KBM-7 (cell line): ENCODE results near the gene RAPGEF5.
"Not testable (repeated sequence)": the region's sequence is repeated elsewhere in the genome, so short reads cannot be mapped to it uniquely, and the experiment has no call there.

ENCODE experiments used
- DNase-seq: peaks from one replicate; pipeline ENCODE4 v3.0.0-alpha.2; 2015
- in situ Hi-C: fragments of 300-500 bp; cut with MboI; formaldehyde crosslinking; loops from 2 replicates; pipeline ENCODE4 v1.14.3; 2020; ENCODE audit warnings: low sequenced_read_pairs, low pct_unique_long_range_greater_than_20kb, mixed read lengths

Gene RAPGEF5

DNA sequence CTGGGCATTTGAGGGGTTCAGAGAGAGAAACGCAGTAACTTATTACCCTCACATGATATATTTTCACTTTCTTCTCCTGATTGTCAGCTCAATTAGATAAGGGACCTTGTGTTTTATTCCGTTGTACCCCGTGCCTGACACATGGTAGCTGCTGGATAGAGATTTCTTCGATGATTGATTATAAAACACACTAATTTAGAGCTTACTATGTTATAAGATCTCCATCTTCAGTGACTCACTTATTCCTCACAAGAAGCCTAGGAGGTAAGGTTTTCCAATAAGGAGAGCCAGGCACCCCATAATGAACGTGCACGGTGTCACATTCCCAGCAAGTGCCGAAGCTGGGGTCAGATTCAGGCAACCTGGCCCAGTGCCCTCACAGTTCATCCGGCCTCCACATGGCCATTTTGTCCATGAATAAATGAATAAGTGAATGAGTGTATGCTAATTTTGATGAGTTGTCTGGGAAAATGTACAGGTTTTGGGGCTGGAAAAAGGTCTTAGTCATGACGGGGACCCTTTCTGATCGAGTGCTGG is 273.2 kb downstream of the RAPGEF5 start:
- DNase-seq: no peak
- in situ Hi-C loops: no loop called here

DNA sequence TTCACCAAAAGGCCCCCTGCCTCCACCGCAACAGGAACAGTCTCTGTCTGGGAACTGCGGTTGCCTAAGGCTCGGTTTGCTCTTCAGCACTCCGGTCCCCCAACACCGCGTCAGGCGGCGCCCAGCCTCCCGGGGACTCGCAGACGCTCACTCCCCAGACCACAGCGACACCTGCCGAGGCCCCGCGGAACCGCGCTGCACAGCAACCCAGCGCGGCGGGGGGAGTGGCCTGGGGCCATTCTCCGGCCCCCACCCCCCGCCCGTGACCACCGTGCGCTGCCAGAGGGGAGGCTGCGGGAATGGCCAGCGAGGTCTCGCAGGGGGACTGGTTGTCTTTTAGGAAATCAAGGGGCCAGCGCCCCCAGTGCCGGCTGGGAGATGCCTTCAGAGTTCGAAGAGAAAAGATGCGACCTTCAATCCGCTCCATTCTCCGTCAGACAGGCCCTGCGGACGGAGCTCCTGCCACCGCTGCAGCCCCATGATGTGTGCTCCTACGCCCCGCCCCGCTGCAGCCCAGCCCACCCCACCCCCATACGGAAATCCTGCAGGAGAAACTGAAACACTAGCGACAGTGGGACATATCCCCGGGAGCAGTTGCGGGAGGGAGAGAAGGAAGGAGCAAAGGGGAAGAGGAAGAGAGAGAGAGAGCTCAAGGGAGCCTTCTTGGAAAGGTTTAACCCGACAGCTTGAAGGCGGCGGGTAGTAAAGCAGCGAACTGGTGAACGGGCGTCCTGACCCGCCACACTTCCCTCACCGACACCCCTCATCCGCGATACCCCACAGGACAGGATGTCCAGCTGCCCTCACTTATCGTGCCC is 273.9 kb downstream of the RAPGEF5 start:
- DNase-seq: peak; percentile 92
- in situ Hi-C loops: no loop called here

DNA sequence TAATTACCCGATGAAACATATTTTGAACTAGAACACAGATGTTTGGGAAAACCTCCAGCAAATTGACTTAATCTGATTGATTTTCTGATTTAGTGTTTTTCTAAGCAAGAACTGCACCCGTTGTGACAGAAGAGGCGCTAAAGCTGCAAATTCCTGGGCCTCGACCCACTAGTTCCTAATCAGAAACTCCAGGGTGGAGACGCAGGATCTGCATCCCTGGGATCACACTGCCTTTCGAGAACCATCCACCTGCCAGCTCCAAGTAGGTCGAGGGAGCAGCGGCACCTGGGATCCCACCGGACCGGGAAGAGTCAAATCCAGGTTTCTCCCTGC is 274.4 kb downstream of the RAPGEF5 start:
- DNase-seq: no peak
- in situ Hi-C loops: no loop called here

DNA sequence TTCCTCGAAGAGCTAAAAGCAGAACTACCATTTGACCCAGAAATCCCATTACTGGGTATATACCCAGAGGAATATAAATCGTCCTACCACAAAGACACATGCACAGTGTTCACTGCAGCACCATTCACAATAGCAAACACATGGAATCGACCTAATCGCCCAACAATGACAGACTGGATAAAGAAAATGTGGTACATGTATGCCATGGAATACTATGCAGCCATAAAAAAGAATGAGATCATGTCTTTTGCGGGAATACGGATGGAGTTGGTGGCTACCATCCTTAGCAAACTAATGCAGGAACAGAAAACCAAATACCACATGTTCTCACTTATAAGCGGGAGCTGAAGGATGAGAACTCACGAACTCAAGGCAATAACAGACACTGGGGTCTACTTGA is 276.7 kb downstream of the RAPGEF5 start:
- in situ Hi-C loops, DNase-seq: not testable (repeated sequence)

DNA sequence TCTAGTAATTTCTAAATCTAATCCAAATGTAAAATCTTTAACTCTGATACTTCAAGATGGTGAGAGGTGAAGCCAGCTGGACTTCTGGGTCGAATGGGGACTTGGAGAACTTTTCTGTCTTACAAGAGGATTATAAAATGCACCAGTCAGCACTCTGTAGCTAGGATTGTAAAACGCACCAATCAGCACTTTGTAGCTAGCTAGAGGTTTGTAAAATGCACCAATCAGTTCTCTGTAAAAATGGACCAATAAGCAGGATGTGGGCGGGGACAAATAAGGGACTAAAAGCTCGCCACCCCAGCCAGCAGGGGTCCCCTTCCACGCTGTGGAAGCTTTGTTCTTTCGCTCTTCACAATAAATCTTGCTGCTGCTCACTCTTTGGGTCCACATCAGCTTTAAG is 278.1 kb downstream of the RAPGEF5 start:
- DNase-seq, in situ Hi-C loops: not testable (repeated sequence)

DNA sequence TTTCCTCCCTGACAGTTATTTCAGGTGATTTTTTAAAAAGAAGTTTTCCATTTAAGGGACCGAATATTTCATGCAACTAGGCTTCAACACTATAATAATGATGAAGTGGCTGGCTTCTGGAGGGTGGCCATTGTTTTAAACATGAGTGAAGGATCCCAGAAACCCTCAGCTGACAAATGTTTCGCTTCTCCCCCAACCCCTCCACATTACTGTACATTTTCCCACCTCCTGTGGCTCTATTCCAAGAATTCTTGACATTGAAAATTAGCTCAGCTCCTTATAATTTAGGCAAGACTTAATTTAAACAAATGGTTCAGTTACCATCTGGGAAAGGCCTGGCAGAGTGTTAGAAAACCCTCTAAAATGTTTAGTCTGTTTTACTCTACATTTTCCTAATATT is 281.4 kb downstream of the RAPGEF5 start:
- DNase-seq: no peak
- in situ Hi-C loops: no loop called here

DNA sequence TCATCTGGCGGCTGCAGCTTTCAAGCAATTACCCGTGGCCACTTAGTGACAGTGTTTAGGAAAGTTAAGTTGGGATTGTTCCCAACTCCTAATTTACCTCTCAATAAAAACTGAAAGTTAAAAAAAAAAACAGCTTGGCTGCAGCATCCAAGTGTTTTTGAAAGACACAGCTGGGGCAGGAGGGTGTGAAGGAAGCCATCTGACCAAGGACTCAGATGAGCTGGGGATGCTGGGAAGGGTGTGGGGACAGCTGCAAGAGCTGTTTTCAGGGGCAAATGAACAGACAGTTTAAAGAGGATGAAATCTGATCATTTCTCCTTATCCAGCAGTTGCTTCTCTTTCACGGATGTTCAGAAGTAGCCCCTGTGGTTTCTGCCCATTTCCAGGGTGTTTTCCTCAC is 282.1 kb downstream of the RAPGEF5 start:
- no peak for DNase-seq
- in situ Hi-C loops: no loop called here
